MM.1S (cell line): Measurements from ENCODE around the gene CERS1.

Experiments used
- DNase-seq: peaks from one replicate; pipeline ENCODE4 v3.0.0-alpha.2; 2015
- H2AFZ ChIP-seq: fragments of 300-600 bp; sonication (generic); 2 replicates; pipeline ENCODE4 v1.6.0; 2016; ENCODE audit warnings: antibody characterized with exemption, low read length
- H3F3A ChIP-seq: fragments of 300-600 bp; sonication (generic); 2 replicates; pipeline ENCODE4 v1.6.1; 2016; ENCODE audit warnings: mild to moderate bottlenecking, antibody characterized with exemption, low read length, moderate library complexity, mixed read lengths; ENCODE audit not compliant: insufficient read depth
- H3K27ac ChIP-seq: fragments of 300-600 bp; sonication (generic); 2 replicates; pipeline ENCODE4 v1.5.1; 2016; ENCODE audit warnings: mild to moderate bottlenecking, low read length
- H3K27me3 ChIP-seq: fragments of 300-600 bp; sonication (generic); replicated peaks from 2 replicates; pipeline ENCODE4 v1.6.0; 2016; ENCODE audit warnings: low read length; ENCODE audit not compliant: insufficient read depth
- H3K36me3 ChIP-seq: fragments of 300-600 bp; sonication (generic); replicated peaks from 2 replicates; pipeline ENCODE4 v1.6.1; 2016; ENCODE audit warnings: mild to moderate bottlenecking, low read length, mixed read lengths; ENCODE audit not compliant: insufficient read depth
- H3K4me1 ChIP-seq: fragments of 300-600 bp; sonication (generic); 2 replicates; pipeline ENCODE4 v1.6.1; 2016; ENCODE audit warnings: low read length, mixed read lengths
- H3K4me2 ChIP-seq: fragments of 300-600 bp; sonication (generic); 2 replicates; pipeline ENCODE4 v1.6.0; 2016; ENCODE audit warnings: low read depth, low read length
- H3K4me3 ChIP-seq: fragments of 300-600 bp; sonication (generic); 2 replicates; pipeline ENCODE4 v1.5.1; 2016; ENCODE audit warnings: low read length, mixed read lengths
- H3K79me2 ChIP-seq: fragments of 300-600 bp; sonication (generic); 2 replicates; pipeline ENCODE4 v1.6.1; 2016; ENCODE audit warnings: mixed run types, low read length, mixed read lengths
- H3K9ac ChIP-seq: fragments of 300-600 bp; sonication (generic); 2 replicates; pipeline ENCODE4 v1.6.1; 2016; ENCODE audit warnings: low read length, mixed read lengths
- H3K9me2 ChIP-seq: fragments of 300-600 bp; sonication (generic); replicated peaks from 2 replicates; pipeline ENCODE4 v1.6.1; 2016; ENCODE audit warnings: mild to moderate bottlenecking, low read length, mixed read lengths; ENCODE audit not compliant: insufficient read depth
- H3K9me3 ChIP-seq: fragments of 300-600 bp; sonication (generic); replicated peaks from 2 replicates; pipeline ENCODE4 v1.6.1; 2016; ENCODE audit warnings: mild to moderate bottlenecking, low read length, mixed read lengths; ENCODE audit not compliant: insufficient read depth
- H4K20me1 ChIP-seq: fragments of 300-600 bp; sonication (generic); 2 replicates; pipeline ENCODE4 v1.6.1; 2016; ENCODE audit warnings: mild to moderate bottlenecking, low read length, moderate library complexity, mixed read lengths; ENCODE audit not compliant: insufficient read depth
- EZH2 ChIP-seq: fragments of 300-600 bp; sonication (generic); optimal IDR thresholded peaks from 2 replicates; pipeline ENCODE3; 2017; ENCODE audit warnings: low read depth, mild to moderate bottlenecking, antibody characterized with exemption, low read length, mixed read lengths
- EZH2phosphoT487 ChIP-seq: fragments of 300-600 bp; sonication (generic); IDR thresholded peaks from 2 replicates; pipeline ENCODE4 v1.6.1; 2018; ENCODE audit warnings: antibody characterized with exemption, low read length
- TF ChIP-seq, protein P1 (sequence below): fragments of 300-600 bp; sonication (generic); IDR thresholded peaks from 2 replicates; pipeline ENCODE4 v1.5.1; 2016; ENCODE audit warnings: antibody characterized with exemption, low read length, mixed read lengths

Gene CERS1

GRCh38 chr19:18878858-18879578 is 16.9 kb downstream of the CERS1 start:
- no peak for TF ChIP-seq EZH2phosphoT487
- Histone ChIP-seq H4K20me1 (no peaks in the 10 kb centered on the region), H3K4me2 (no peak overlapping the region), H3K79me2 (no peaks in the 10 kb centered on the region), H3K27ac (no peak overlapping the region), H3K9me3 (no peaks in the 10 kb centered on the region), H2AFZ (no peak overlapping the region), H3K9me2 (no peaks in the 10 kb centered on the region), H3K27me3 (peaks cover 12% of the 10 kb centered on the region), H3K36me3 (no peaks in the 10 kb centered on the region), H3K9ac (no peak overlapping the region), H3K4me3 (no peak overlapping the region), H3K4me1 (no peaks in the 10 kb centered on the region), H3F3A (no peaks in the 10 kb centered on the region)
- no peak for DNase-seq

GRCh38 chr19:18878058-18878797 is 17.7 kb downstream of the CERS1 start:
- no peak for TF ChIP-seq EZH2phosphoT487
- TF ChIP-seq, protein P1, sequence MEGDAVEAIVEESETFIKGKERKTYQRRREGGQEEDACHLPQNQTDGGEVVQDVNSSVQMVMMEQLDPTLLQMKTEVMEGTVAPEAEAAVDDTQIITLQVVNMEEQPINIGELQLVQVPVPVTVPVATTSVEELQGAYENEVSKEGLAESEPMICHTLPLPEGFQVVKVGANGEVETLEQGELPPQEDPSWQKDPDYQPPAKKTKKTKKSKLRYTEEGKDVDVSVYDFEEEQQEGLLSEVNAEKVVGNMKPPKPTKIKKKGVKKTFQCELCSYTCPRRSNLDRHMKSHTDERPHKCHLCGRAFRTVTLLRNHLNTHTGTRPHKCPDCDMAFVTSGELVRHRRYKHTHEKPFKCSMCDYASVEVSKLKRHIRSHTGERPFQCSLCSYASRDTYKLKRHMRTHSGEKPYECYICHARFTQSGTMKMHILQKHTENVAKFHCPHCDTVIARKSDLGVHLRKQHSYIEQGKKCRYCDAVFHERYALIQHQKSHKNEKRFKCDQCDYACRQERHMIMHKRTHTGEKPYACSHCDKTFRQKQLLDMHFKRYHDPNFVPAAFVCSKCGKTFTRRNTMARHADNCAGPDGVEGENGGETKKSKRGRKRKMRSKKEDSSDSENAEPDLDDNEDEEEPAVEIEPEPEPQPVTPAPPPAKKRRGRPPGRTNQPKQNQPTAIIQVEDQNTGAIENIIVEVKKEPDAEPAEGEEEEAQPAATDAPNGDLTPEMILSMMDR, result no peak
- no peak for TF ChIP-seq EZH2
- Histone ChIP-seq H3K27me3 (peaks cover 5% of the 10 kb centered on the region; the same call in 1 of the 2 replicates), H3K4me3 (no peak overlapping the region), H3K27ac (no peak overlapping the region), H3K79me2 (no peaks in the 10 kb centered on the region), H2AFZ (no peak overlapping the region), H3K9me2 (no peaks in the 10 kb centered on the region), H3K36me3 (no peaks in the 10 kb centered on the region), H3F3A (no peaks in the 10 kb centered on the region), H3K9me3 (no peaks in the 10 kb centered on the region), H4K20me1 (no peaks in the 10 kb centered on the region), H3K9ac (no peak overlapping the region), H3K4me1 (no peaks in the 10 kb centered on the region), H3K4me2 (no peak overlapping the region)
- no peak for DNase-seq

DNA sequence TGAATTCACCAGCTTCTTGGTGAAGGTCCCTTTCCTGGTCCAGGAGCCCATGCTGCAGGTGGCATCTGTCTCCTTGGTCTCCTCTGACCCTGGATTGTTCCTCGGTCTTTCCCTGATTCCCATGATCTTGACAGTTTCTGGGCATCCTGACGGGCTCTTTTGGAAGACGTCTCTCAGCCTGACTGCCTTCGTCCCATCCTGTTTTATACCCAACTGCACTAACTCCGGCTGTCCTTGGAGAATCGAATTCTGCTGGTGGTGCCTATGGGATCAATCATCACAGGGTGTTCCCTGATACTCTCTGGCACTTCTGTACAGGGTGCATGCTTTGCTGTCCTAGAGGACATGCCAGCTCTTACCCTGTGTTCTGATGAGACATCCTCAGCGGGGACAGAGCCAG is 19.1 kb downstream of the CERS1 start:
- DNase-seq, result no peak
- Histone ChIP-seq H2AFZ (no peak overlapping the region), H3K79me2 (no peaks in the 10 kb centered on the region), H3F3A (no peaks in the 10 kb centered on the region; the same call in 1 of the 2 replicates), H3K9me3 (no peaks in the 10 kb centered on the region), H3K27ac (no peak overlapping the region), H3K4me3 (no peak overlapping the region), H3K4me2 (no peak overlapping the region), H3K36me3 (no peaks in the 10 kb centered on the region), H4K20me1 (no peaks in the 10 kb centered on the region), H3K4me1 (no peaks in the 10 kb centered on the region), H3K9me2 (no peaks in the 10 kb centered on the region), H3K27me3 (no peaks in the 10 kb centered on the region), H3K9ac (no peak overlapping the region)
- TF ChIP-seq EZH2phosphoT487 (no peak), EZH2 (no peak)
- TF ChIP-seq, protein P1, result no peak

DNA sequence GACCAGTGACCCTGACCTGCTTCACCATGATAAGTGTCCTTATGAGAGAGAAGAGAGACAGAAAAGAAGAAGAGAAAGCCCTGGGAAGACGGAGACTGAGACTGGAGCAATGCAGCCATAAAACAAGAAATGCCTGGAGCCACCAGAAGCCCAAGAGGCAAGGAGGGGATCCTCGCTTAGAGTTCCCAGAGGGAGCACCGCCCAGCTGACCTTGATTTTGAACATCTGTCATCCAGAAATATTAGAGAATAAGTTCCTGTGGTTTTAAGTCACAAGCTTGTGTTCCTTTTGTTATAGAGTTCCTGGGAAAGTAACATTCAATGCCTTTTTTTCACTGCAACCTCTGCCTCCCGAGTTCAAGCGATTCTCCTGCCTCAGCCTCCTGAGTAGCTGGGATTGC is 20.2 kb downstream of the CERS1 start:
- TF ChIP-seq EZH2 (no peak), EZH2phosphoT487 (no peak)
- TF ChIP-seq, protein P1, result no peak
- Histone ChIP-seq H3K79me2 (no peaks in the 10 kb centered on the region), H3F3A (no peaks in the 10 kb centered on the region; the same call in 1 of the 2 replicates), H3K4me1 (no peaks in the 10 kb centered on the region), H3K9me2 (no peaks in the 10 kb centered on the region), H3K9ac (no peak overlapping the region), H3K9me3 (no peaks in the 10 kb centered on the region), H4K20me1 (no peaks in the 10 kb centered on the region), H3K4me3 (no peak overlapping the region), H3K27me3 (no peaks in the 10 kb centered on the region), H2AFZ (no peak overlapping the region), H3K27ac (no peak overlapping the region), H3K4me2 (no peak overlapping the region), H3K36me3 (no peaks in the 10 kb centered on the region)
- no peak for DNase-seq
